ENCODE measurements around the gene SLC16A10.
A peak's percentile ranks its signal among the peaks of the same experiment; 100 is the strongest.
"Not testable (repeated sequence)": the region's sequence is repeated elsewhere in the genome, so short reads cannot be mapped to it uniquely, and the experiment has no call there.

SLC16A10 gene

GRCh38 chr6:111087106-111087835, at the start of gene SLC16A10:
Gene SLC16A10 (plus strand): TSS chr6:111087503. CDS start chr6:111087753, 250 bp downstream.
- DNase-seq (ENCODE audit: low read depth), result no peak

GRCh38 chr6:111038534-111039252, 48.6 kb upstream of the SLC16A10 start:
- DNase-seq (ENCODE audit: low read depth), result no peak

- DNase-seq (ENCODE audit: low read depth), result no peak
These were observed 45.4 kb upstream of the SLC16A10 start for GRCh38 chr6:111041917-111042316.

- DNase-seq (ENCODE audit: low read depth), result no peak
These were observed 40.1 kb upstream of the SLC16A10 start for GRCh38 chr6:111047244-111047643.

- DNase-seq (ENCODE audit: low read depth), result no peak
These were observed 36.9 kb upstream of the SLC16A10 start for GRCh38 chr6:111050261-111051023.

- no peak for DNase-seq (ENCODE audit: low read depth)
These were observed 35.1 kb upstream of the SLC16A10 start for GRCh38 chr6:111052171-111052570.

GRCh38 chr6:111057074-111057752, 30.1 kb upstream of the SLC16A10 start:
- DNase-seq (ENCODE audit: low read depth), result peak; percentile 20

- DNase-seq (ENCODE audit: low read depth), result no peak
These were observed 25.8 kb upstream of the SLC16A10 start for GRCh38 chr6:111061508-111061907.

GRCh38 chr6:111061985-111062384, 25.3 kb upstream of the SLC16A10 start:
- DNase-seq (ENCODE audit: low read depth), result not testable (repeated sequence)

- not testable (repeated sequence) for DNase-seq (ENCODE audit: low read depth)
These were observed 24.4 kb upstream of the SLC16A10 start for GRCh38 chr6:111062860-111063259.

- DNase-seq (ENCODE audit: low read depth), result no peak
These were observed 19.0 kb upstream of the SLC16A10 start for GRCh38 chr6:111068109-111068865.

- no peak for DNase-seq (ENCODE audit: low read depth)
These were observed 18.5 kb upstream of the SLC16A10 start for GRCh38 chr6:111068866-111069234.

- no peak for DNase-seq (ENCODE audit: low read depth)
These were observed 17.8 kb upstream of the SLC16A10 start for GRCh38 chr6:111069382-111070104.

- DNase-seq (ENCODE audit: low read depth), result no peak
These were observed 16.9 kb upstream of the SLC16A10 start for GRCh38 chr6:111070105-111071005.

GRCh38 chr6:111072801-111073360, 14.4 kb upstream of the SLC16A10 start:
- no peak for DNase-seq (ENCODE audit: low read depth)

GRCh38 chr6:111074311-111074710, 13.0 kb upstream of the SLC16A10 start:
- no peak for DNase-seq (ENCODE audit: low read depth)

- DNase-seq (ENCODE audit: low read depth), result no peak
These were observed 11.1 kb upstream of the SLC16A10 start for GRCh38 chr6:111076024-111076695.

- DNase-seq (ENCODE audit: low read depth), result no peak
These were observed 6.6 kb upstream of the SLC16A10 start for GRCh38 chr6:111080698-111081097.

GRCh38 chr6:111086685-111087084, 618 bp upstream of the SLC16A10 start:
- no peak for DNase-seq (ENCODE audit: low read depth)

All from fibroblast of gingiva (primary cell).